ENCODE results near the gene LRRFIP1. TPM values are rescaled to one million over a fixed set of nuclear protein-coding genes. Genes with fewer than 3 reads are reported as not detected.

Gene LRRFIP1
- total and polyA plus RNA-seq, 2 of the 13 experiments (the other 11 are each of a cell fraction or from before 2014, with no cell fraction given): 15.9 to 40.5 TPM

DNA sequence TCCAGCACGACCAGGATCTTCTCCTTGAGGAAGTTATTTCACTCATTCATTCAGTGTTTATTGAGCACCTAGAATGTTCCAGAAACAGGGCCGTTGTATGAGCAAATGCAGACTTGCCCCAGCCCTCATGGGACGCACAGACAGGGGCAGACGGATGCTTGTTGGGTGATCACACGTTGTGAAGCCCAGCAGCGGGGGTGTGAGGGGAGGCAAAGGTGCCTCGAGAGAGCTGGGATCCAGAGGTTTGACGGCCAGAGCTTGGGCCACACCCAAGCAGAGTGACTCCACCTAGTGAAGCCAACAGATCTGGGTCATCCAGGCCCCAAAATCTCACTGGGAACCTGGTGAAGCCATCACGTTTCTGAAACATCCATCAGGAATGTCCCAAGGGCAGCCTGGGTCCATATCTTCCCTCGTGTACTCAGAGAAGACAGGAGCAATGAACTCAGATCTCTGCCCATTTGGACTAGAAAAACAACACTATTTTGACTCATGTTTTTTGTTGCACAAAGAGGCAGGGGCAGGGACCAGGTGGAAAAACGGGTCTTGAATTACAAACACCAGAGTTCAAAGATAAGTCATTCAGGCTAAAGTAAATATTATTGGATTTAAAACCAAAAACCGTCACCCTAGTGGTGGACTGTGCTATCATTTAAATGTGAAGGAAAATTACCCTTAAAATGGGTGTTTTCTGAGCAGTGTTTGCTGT, 116.3 kb downstream of the LRRFIP1 start (continued):
- TF ChIP-seq, protein P1, sequence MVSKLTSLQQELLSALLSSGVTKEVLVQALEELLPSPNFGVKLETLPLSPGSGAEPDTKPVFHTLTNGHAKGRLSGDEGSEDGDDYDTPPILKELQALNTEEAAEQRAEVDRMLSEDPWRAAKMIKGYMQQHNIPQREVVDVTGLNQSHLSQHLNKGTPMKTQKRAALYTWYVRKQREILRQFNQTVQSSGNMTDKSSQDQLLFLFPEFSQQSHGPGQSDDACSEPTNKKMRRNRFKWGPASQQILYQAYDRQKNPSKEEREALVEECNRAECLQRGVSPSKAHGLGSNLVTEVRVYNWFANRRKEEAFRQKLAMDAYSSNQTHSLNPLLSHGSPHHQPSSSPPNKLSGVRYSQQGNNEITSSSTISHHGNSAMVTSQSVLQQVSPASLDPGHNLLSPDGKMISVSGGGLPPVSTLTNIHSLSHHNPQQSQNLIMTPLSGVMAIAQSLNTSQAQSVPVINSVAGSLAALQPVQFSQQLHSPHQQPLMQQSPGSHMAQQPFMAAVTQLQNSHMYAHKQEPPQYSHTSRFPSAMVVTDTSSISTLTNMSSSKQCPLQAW (CRISPR knock-in tag; IDR thresholded peaks at IDR 0.05): peak; percentile 56
- TF ChIP-seq, protein P2, sequence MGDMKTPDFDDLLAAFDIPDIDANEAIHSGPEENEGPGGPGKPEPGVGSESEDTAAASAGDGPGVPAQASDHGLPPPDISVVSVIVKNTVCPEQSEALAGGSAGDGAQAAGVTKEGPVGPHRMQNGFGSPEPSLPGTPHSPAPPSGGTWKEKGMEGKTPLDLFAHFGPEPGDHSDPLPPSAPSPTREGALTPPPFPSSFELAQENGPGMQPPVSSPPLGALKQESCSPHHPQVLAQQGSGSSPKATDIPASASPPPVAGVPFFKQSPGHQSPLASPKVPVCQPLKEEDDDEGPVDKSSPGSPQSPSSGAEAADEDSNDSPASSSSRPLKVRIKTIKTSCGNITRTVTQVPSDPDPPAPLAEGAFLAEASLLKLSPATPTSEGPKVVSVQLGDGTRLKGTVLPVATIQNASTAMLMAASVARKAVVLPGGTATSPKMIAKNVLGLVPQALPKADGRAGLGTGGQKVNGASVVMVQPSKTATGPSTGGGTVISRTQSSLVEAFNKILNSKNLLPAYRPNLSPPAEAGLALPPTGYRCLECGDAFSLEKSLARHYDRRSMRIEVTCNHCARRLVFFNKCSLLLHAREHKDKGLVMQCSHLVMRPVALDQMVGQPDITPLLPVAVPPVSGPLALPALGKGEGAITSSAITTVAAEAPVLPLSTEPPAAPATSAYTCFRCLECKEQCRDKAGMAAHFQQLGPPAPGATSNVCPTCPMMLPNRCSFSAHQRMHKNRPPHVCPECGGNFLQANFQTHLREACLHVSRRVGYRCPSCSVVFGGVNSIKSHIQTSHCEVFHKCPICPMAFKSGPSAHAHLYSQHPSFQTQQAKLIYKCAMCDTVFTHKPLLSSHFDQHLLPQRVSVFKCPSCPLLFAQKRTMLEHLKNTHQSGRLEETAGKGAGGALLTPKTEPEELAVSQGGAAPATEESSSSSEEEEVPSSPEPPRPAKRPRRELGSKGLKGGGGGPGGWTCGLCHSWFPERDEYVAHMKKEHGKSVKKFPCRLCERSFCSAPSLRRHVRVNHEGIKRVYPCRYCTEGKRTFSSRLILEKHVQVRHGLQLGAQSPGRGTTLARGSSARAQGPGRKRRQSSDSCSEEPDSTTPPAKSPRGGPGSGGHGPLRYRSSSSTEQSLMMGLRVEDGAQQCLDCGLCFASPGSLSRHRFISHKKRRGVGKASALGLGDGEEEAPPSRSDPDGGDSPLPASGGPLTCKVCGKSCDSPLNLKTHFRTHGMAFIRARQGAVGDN (CRISPR knock-in tag; IDR thresholded peaks at IDR 0.05): peak; percentile 99
- no peak; the same call in 1 of the 2 replicates for TF ChIP-seq ZNF572 (CRISPR knock-in tag; IDR thresholded peaks at IDR 0.05)
- TF ChIP-seq, protein P3, sequence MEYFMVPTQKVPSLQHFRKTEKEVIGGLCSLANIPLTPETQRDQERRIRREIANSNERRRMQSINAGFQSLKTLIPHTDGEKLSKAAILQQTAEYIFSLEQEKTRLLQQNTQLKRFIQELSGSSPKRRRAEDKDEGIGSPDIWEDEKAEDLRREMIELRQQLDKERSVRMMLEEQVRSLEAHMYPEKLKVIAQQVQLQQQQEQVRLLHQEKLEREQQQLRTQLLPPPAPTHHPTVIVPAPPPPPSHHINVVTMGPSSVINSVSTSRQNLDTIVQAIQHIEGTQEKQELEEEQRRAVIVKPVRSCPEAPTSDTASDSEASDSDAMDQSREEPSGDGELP (IDR thresholded peaks at IDR 0.05; ENCODE audit: borderline replicate concordance, low read depth): peak; percentile 86; the same call in 1 of the 2 replicates
- TF ChIP-seq ZBTB38 (CRISPR knock-in tag; IDR thresholded peaks at IDR 0.05): 0 out of 2 replicates have a peak, but pooled peaks have one; percentile 20
- TF ChIP-seq, protein P4, sequence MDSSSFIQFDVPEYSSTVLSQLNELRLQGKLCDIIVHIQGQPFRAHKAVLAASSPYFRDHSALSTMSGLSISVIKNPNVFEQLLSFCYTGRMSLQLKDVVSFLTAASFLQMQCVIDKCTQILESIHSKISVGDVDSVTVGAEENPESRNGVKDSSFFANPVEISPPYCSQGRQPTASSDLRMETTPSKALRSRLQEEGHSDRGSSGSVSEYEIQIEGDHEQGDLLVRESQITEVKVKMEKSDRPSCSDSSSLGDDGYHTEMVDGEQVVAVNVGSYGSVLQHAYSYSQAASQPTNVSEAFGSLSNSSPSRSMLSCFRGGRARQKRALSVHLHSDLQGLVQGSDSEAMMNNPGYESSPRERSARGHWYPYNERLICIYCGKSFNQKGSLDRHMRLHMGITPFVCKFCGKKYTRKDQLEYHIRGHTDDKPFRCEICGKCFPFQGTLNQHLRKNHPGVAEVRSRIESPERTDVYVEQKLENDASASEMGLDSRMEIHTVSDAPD (CRISPR knock-in tag; IDR thresholded peaks at IDR 0.05): 0 out of 2 replicates have a peak, but pooled peaks have one; percentile 63
- TF ChIP-seq, protein P5, sequence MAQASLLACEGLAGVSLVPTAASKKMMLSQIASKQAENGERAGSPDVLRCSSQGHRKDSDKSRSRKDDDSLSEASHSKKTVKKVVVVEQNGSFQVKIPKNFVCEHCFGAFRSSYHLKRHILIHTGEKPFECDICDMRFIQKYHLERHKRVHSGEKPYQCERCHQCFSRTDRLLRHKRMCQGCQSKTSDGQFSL (CRISPR knock-in tag; IDR thresholded peaks at IDR 0.05): no peak
- TF ChIP-seq ZNF496 (CRISPR knock-in tag; IDR thresholded peaks at IDR 0.05; ENCODE audit: insufficient replicate concordance): no peak
- TF ChIP-seq, protein P6, sequence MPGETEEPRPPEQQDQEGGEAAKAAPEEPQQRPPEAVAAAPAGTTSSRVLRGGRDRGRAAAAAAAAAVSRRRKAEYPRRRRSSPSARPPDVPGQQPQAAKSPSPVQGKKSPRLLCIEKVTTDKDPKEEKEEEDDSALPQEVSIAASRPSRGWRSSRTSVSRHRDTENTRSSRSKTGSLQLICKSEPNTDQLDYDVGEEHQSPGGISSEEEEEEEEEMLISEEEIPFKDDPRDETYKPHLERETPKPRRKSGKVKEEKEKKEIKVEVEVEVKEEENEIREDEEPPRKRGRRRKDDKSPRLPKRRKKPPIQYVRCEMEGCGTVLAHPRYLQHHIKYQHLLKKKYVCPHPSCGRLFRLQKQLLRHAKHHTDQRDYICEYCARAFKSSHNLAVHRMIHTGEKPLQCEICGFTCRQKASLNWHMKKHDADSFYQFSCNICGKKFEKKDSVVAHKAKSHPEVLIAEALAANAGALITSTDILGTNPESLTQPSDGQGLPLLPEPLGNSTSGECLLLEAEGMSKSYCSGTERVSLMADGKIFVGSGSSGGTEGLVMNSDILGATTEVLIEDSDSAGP (CRISPR knock-in tag; IDR thresholded peaks at IDR 0.05; ENCODE audit: borderline replicate concordance): peak; percentile 81
- no peak for TF ChIP-seq ZIK1 (CRISPR knock-in tag; IDR thresholded peaks at IDR 0.05; ENCODE audit: borderline replicate concordance, low read depth)
- TF ChIP-seq ARHGAP35 (CRISPR knock-in tag; IDR thresholded peaks at IDR 0.05; ENCODE audit: borderline replicate concordance): peak; percentile 93; the same call in 1 of the 2 replicates
- TF ChIP-seq ZNF629 (CRISPR knock-in tag; conservative IDR thresholded peaks at IDR 0.05): peak; percentile 68
- no peak for TF ChIP-seq ZNF775 (CRISPR knock-in tag; IDR thresholded peaks at IDR 0.05; ENCODE audit: borderline replicate concordance)
- no peak for TF ChIP-seq PHB2 (IDR thresholded peaks at IDR 0.05; ENCODE audit: partially characterized antibody)
- TF ChIP-seq, protein P7, sequence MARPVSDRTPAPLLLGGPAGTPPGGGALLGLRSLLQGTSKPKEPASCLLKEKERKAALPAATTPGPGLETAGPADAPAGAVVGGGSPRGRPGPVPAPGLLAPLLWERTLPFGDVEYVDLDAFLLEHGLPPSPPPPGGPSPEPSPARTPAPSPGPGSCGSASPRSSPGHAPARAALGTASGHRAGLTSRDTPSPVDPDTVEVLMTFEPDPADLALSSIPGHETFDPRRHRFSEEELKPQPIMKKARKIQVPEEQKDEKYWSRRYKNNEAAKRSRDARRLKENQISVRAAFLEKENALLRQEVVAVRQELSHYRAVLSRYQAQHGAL (CRISPR knock-in tag; IDR thresholded peaks at IDR 0.05; ENCODE audit: not compliant biosample characterization): no peak

Data from HepG2 (cell line).